WERI-Rb-1 (cell line): ENCODE results near the gene TNNT1.
"Not testable (repeated sequence)": the region's sequence is repeated elsewhere in the genome, so short reads cannot be mapped to it uniquely, and the experiment has no call there.

Experiments
- DNase-seq: peaks from one replicate; pipeline ENCODE4 v3.0.0-alpha.2; 2020
- H3K27ac ChIP-seq: fragments of 250-450 bp; sonication (Bioruptor Pico); 2 replicates; pipeline ENCODE4 v1.5.1; 2020; ENCODE audit warnings: mild to moderate bottlenecking, moderate library complexity
- H3K27me3 ChIP-seq: fragments of 250-450 bp; sonication (Bioruptor Pico); 2 replicates; pipeline ENCODE4 v1.5.1; 2021; ENCODE audit warnings: mild to moderate bottlenecking, low read depth, moderate library complexity; ENCODE audit not compliant: insufficient read depth, severe bottlenecking
- H3K36me3 ChIP-seq: fragments of 250-450 bp; sonication (Bioruptor Pico); 2 replicates; pipeline ENCODE4 v1.5.1; 2020; ENCODE audit warnings: mild to moderate bottlenecking, moderate library complexity
- H3K4me3 ChIP-seq: 2 replicates; pipeline ENCODE4 v1.5.1; 2011; ENCODE audit warnings: low read depth, mild to moderate bottlenecking, control low read depth, low read length
- H3K9me3 ChIP-seq: fragments of 250-450 bp; sonication (Bioruptor Pico); 2 replicates; pipeline ENCODE4 v1.5.1; 2021; ENCODE audit warnings: mild to moderate bottlenecking, moderate library complexity; ENCODE audit not compliant: severe bottlenecking
- TF ChIP-seq, protein P1 (sequence below): IDR thresholded peaks from 2 replicates; pipeline ENCODE4 v1.5.1; 2011; ENCODE audit warnings: low read depth, mild to moderate bottlenecking, control low read depth, inconsistent platforms, low read length

Gene TNNT1

DNA sequence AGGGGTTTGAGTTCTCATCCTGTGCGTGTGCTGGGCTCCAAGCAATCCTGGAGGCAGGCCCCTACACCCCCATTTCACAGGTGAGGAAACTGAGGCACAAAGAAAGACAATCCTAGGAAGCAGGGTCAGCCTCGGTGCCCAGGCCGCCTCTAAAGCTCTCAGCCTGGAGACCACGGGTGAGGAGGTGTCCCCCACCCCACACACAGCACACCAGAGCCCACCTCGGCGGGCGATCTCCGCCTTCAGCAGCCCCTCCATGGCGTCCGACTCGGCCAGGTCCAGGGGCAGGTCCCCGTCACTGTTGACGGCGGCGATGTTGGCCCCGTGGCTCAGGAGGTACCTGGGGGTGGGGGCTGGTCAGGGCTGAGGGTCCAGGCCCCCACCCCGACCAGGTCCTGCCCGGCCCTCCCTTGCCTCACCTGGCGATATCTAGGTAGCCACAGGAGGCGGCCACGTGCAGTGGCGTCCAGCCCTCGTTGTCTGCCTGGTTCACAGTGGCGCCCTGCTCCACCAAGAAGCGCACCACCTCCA is 36.7 kb downstream of the TNNT1 start:
- Histone ChIP-seq H3K27me3 (no peaks in the 10 kb centered on the region), H3K36me3 (peaks cover 6% of the 10 kb centered on the region), H3K4me3 (no peak overlapping the region), H3K27ac (no peak overlapping the region), H3K9me3 (no peaks in the 10 kb centered on the region)
- TF ChIP-seq, protein P1, sequence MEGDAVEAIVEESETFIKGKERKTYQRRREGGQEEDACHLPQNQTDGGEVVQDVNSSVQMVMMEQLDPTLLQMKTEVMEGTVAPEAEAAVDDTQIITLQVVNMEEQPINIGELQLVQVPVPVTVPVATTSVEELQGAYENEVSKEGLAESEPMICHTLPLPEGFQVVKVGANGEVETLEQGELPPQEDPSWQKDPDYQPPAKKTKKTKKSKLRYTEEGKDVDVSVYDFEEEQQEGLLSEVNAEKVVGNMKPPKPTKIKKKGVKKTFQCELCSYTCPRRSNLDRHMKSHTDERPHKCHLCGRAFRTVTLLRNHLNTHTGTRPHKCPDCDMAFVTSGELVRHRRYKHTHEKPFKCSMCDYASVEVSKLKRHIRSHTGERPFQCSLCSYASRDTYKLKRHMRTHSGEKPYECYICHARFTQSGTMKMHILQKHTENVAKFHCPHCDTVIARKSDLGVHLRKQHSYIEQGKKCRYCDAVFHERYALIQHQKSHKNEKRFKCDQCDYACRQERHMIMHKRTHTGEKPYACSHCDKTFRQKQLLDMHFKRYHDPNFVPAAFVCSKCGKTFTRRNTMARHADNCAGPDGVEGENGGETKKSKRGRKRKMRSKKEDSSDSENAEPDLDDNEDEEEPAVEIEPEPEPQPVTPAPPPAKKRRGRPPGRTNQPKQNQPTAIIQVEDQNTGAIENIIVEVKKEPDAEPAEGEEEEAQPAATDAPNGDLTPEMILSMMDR = no peak
- no peak for DNase-seq

DNA sequence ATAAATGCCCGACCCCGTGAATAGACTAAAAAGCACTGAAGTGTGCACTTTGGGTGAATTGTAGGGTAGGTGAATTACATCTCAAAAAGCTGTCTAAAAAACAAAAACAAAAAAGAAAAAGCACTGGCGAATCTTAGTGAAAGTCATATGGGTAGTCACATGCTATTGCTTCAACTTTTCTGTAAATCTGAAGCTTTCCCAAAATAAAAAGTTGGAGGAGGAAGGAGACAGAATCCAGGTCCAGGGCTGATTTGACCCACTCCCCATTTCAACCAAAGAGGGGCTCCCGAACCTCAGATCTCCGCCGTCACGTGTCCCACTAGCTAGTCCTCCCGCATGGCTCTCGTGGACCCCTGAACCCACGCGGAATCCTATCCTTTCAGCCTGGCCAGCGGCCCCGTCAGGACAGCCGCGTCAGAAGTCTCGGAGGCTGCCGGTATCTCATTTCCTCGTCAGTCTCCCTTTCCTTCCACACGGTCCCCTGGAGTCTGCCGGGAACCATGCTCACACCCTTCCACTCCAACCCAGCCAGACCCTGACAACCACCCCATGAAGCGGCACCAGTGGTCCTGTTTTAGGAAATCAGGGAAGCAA is 37.7 kb downstream of the TNNT1 start:
- H3K27ac ChIP-seq = no peak overlapping the region
- DNase-seq = no peak
- TF ChIP-seq, protein P1 = no peak
- no peaks in the 10 kb centered on the region for H3K27me3 ChIP-seq
- H3K36me3 ChIP-seq = peaks cover 6% of the 10 kb centered on the region
- no peaks in the 10 kb centered on the region for H3K9me3 ChIP-seq
- no peak overlapping the region for H3K4me3 ChIP-seq

DNA sequence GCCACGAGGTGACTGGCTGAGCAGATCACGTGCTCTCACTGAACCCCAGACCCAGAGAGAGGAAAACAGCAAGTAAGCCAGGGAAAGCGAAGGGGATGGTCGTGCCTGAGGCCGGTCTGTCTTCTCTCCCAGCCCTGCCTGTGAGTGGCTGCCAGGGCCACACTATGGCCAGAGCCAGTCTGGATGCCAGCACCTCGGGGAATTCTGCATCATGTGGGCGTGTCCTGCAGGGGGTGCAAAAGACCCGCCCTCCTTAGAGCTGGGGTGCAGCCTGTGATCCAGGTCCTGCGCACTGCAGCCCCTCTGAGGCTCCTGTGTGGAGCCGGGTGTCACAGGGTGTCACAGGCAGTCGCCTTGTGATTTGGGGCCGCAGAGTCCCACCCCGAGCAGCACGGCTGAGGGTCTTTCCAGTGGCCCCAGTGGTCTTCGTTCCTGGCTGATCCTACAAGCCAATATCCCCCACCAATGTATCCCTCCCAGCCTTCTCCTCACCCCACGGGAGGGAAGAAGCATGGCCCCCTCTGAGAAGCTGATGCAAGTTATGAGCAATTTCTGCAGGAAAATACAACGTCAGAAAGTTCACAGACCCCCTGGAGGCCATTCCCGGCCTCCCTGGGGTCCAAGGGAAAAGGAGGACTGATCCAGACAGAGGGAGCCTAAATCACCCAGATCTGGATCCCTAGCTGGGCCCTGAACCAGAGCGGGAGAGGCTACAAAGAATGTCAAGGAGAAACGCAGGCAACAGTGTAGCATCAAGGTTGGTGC is 39.3 kb downstream of the TNNT1 start:
- no peaks in the 10 kb centered on the region for H3K9me3 ChIP-seq
- no peak overlapping the region for H3K27ac ChIP-seq
- TF ChIP-seq, protein P1 = no peak
- H3K36me3 ChIP-seq = peaks cover 6% of the 10 kb centered on the region
- DNase-seq = no peak
- no peaks in the 10 kb centered on the region for H3K27me3 ChIP-seq
- H3K4me3 ChIP-seq = no peak overlapping the region

DNA sequence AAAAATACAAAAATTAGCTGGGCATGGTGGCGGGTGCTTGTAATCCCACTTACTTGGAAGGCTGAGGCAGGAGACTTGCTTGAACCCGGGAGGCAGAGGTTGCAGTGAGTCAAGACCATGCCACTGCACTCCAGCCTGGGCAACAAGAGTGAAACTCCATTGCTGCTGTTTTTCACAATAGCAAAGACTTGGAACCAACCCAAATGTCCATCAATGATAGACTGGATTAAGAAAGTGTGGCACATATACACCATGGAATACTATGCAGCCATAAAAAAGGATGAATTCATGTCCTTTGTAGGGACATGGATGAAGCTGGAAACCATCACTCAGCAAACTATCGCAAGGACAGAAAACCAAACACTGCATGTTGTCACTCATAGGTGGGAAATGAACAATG is 41.8 kb downstream of the TNNT1 start:
- peaks cover 15% of the 10 kb centered on the region for H3K36me3 ChIP-seq
- not testable (repeated sequence) for H3K4me3 ChIP-seq, H3K27me3 ChIP-seq, H3K9me3 ChIP-seq, H3K27ac ChIP-seq, DNase-seq

DNA sequence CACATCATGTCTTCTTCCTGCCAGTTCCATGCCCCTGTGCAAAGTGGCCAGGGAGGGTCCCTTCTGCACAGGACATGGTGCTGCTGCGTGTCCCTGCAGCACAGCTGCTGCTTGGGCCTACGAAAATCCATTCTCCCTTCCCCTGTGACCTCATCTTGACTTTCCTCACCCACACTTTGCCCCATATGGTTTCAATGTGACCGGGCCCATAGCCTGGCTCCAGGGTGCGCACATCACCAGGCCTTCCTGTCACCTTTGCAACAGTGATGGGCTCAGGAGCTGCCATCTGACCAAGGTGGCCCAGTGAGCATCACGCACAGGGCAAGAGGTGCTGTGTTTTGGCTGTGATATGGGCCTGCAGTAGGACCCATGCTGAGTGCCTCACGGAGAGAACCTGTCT is 42.4 kb downstream of the TNNT1 start:
- TF ChIP-seq, protein P1 = no peak
- no peaks in the 10 kb centered on the region for H3K9me3 ChIP-seq
- no peak overlapping the region for H3K27ac ChIP-seq
- DNase-seq = no peak
- no peaks in the 10 kb centered on the region for H3K27me3 ChIP-seq
- peaks cover 14% of the 10 kb centered on the region; the same call in 1 of the 2 replicates for H3K36me3 ChIP-seq
- no peak overlapping the region for H3K4me3 ChIP-seq

DNA sequence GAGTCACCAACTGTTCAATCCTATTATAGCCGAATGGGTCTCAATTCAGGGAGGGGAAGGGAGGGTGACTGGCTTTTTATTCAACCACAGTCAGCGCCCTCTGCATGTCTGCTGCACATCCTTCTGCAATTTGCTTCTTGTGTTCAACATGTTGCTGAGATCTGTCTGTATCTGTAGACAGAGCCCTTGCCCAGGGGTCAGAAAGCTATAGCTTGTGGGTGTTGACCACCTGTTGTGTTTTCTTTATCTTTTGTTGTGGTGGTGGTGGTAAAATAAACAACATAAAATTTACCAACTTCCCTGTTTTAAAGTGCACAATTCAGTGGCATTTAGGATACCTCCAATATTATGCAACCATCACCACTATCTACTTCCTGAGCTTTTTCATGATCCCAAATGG is 43.8 kb downstream of the TNNT1 start:
- TF ChIP-seq, protein P1 = no peak
- peaks cover 14% of the 10 kb centered on the region for H3K36me3 ChIP-seq
- H3K4me3 ChIP-seq = no peak overlapping the region
- no peak for DNase-seq
- no peak overlapping the region for H3K27ac ChIP-seq
- no peaks in the 10 kb centered on the region for H3K27me3 ChIP-seq
- H3K9me3 ChIP-seq = no peaks in the 10 kb centered on the region
